IPS-NIHi7 (cell line): Measurements from ENCODE around the gene BSN.

Experiments used
- DNase-seq: peaks from one replicate; pipeline ENCODE4 v3.0.0; 2012; ENCODE audit warnings: mixed read lengths; ENCODE audit errors: extremely low spot score

BSN gene

GRCh38 chr3:49628249-49628648 lies 74.0 kb downstream of the BSN start:
- no peak for DNase-seq

GRCh38 chr3:49629451-49629850 lies 75.2 kb downstream of the BSN start:
- no peak for DNase-seq

- no peak for DNase-seq
Observed at GRCh38 chr3:49629866-49630265, 75.6 kb downstream of the BSN start.

GRCh38 chr3:49630784-49631183 lies 76.5 kb downstream of the BSN start:
- DNase-seq: no peak

GRCh38 chr3:49634736-49635135 lies 80.5 kb downstream of the BSN start:
- DNase-seq: no peak

GRCh38 chr3:49636883-49637609 lies 82.8 kb downstream of the BSN start:
- DNase-seq: no peak

GRCh38 chr3:49638445-49638844 lies 84.2 kb downstream of the BSN start:
- no peak for DNase-seq

GRCh38 chr3:49639551-49639950 lies 85.3 kb downstream of the BSN start:
- no peak for DNase-seq

- no peak for DNase-seq
Observed at GRCh38 chr3:49641292-49641691, 87.0 kb downstream of the BSN start.

- no peak for DNase-seq
Observed at GRCh38 chr3:49641921-49642707, 87.8 kb downstream of the BSN start.

- DNase-seq: no peak
Observed at GRCh38 chr3:49642708-49643145, 88.5 kb downstream of the BSN start.

GRCh38 chr3:49644684-49645083 lies 90.4 kb downstream of the BSN start:
- no peak for DNase-seq

- DNase-seq: no peak
Observed at GRCh38 chr3:49646236-49646635, 92.0 kb downstream of the BSN start.

- no peak for DNase-seq
Observed at GRCh38 chr3:49647741-49648140, 93.5 kb downstream of the BSN start.

- DNase-seq: no peak
Observed at GRCh38 chr3:49648354-49649019, 94.2 kb downstream of the BSN start.

GRCh38 chr3:49649576-49649975 lies 95.3 kb downstream of the BSN start:
- no peak for DNase-seq

- no peak for DNase-seq
Observed at GRCh38 chr3:49650177-49650576, 95.9 kb downstream of the BSN start.

- DNase-seq: no peak
Observed at GRCh38 chr3:49650637-49651036, 96.4 kb downstream of the BSN start.

GRCh38 chr3:49652218-49652902 lies 98.1 kb downstream of the BSN start:
- no peak for DNase-seq

- no peak for DNase-seq
Observed at GRCh38 chr3:49652903-49653415, 98.7 kb downstream of the BSN start.

GRCh38 chr3:49653621-49654020 lies 99.3 kb downstream of the BSN start:
- DNase-seq: no peak
